Endothelial cell of umbilical vein (primary cell): ENCODE results near the gene KAT2B. TPM values are rescaled to one million over a fixed set of nuclear protein-coding genes. Genes with fewer than 3 reads are reported as not detected.

Experiments
- BruUV-seq: library from RNA; stranded (reverse); fragments of 400-500 nt; replicated peaks from 2 replicates; lab custom pipeline; 2021; lab: Mats Ljungman, UMichigan
- CTCF ChIA-PET: fragments of 300-600, 350-600 bp; sonication (Branson Sonifier 250); formaldehyde crosslinking; loops from one replicate; lab custom pipeline; 2021; ENCODE audit warnings: antibody characterized with exemption, inconsistent platforms; lab: Charles Lee
- POLR2A ChIA-PET: fragments of 300-600, 350-600 bp; sonication (Branson Sonifier 250); formaldehyde crosslinking; loops from one replicate; lab custom pipeline; 2021; ENCODE audit warnings: antibody characterized with exemption, inconsistent platforms; lab: Charles Lee
- DNase-seq: peaks from one replicate; pipeline ENCODE4 v3.0.0-alpha.2; 2011; ENCODE audit warnings: low read depth, low spot score
- FAIRE-seq: peaks from 2 replicates; lab custom pipeline; 2011; peaks lifted over from hg19 to GRCh38; lab: Jason Lieb, UNC
- H2AFZ ChIP-seq: 2 replicates; pipeline ENCODE4 v1.6.0; 2012; ENCODE audit warnings: low read depth, low read length, control low read depth, inconsistent platforms
- H3K27ac ChIP-seq: 2 replicates; pipeline ENCODE4 v1.5.1; 2011; ENCODE audit warnings: low read depth, mild to moderate bottlenecking, control low read depth, low read length, moderate library complexity; ENCODE audit not compliant: insufficient read depth
- H3K27me3 ChIP-seq, 2 experiments: 2 replicates each; pipeline versions ENCODE4 v1.6.0 to v1.6.1; 2011; ENCODE audit warnings: low read length in 2 of 2, mixed read lengths in 1 of 2; ENCODE audit not compliant: control insufficient read depth in 2 of 2, insufficient read depth in 2 of 2
- H3K36me3 ChIP-seq, 2 experiments: 2 replicates in 1 of 2; 3 replicates in 1 of 2; pipeline ENCODE4 v1.5.1; 2011; ENCODE audit warnings: low read length in 2 of 2, mild to moderate bottlenecking in 1 of 2, moderate library complexity in 1 of 2; ENCODE audit not compliant: control insufficient read depth in 2 of 2, insufficient read depth in 2 of 2; ENCODE audit errors: extremely low read depth in 1 of 2
- H3K4me1 ChIP-seq: 3 replicates; pipeline ENCODE4 v1.5.1; 2011; ENCODE audit warnings: mild to moderate bottlenecking, low read length; ENCODE audit not compliant: control insufficient read depth, insufficient read depth; ENCODE audit errors: extremely low read depth
- H3K4me2 ChIP-seq: 2 replicates; pipeline ENCODE4 v1.6.1; 2011; ENCODE audit warnings: low read length, control low read depth, mixed read lengths; ENCODE audit not compliant: insufficient read depth
- H3K4me3 ChIP-seq, 3 experiments: fragments of 200-600 bp in 1 of 3; sonication (generic), shearing (Covaris generic) in 1 of 3; replicated peaks in 1 of 3; 2 replicates each; pipeline ENCODE4 v1.5.1; 2011 to 2016; ENCODE audit warnings: control low read depth in 3 of 3, low read length in 3 of 3, mild to moderate bottlenecking in 2 of 3, inconsistent platforms in 1 of 3, low read depth in 1 of 3, moderate library complexity in 1 of 3; ENCODE audit not compliant: insufficient read depth in 1 of 3
- H3K79me2 ChIP-seq: 2 replicates; pipeline ENCODE4 v1.6.0; 2012; ENCODE audit warnings: low read length, inconsistent platforms; ENCODE audit not compliant: control insufficient read depth, insufficient read depth
- H3K9ac ChIP-seq: replicated peaks from 2 replicates; pipeline ENCODE3; 2011; ENCODE audit warnings: low read length, control low read depth; ENCODE audit not compliant: insufficient read depth; ENCODE audit errors: extremely low read depth
- H3K9me1 ChIP-seq: replicated peaks from 3 replicates; pipeline ENCODE4 v1.6.0; 2011; ENCODE audit warnings: mild to moderate bottlenecking, low read length; ENCODE audit not compliant: control insufficient read depth, insufficient read depth; ENCODE audit errors: extremely low read depth
- H3K9me3 ChIP-seq: replicated peaks from 2 replicates; pipeline ENCODE4 v1.5.1; 2012; ENCODE audit warnings: low read length, inconsistent platforms; ENCODE audit not compliant: control insufficient read depth, insufficient read depth
- H4K20me1 ChIP-seq: replicated peaks from 2 replicates; pipeline ENCODE3; 2011; ENCODE audit warnings: mild to moderate bottlenecking, low read length; ENCODE audit not compliant: control insufficient read depth, insufficient read depth; ENCODE audit errors: extremely low read depth
- CTCF ChIP-seq, 2 donors: IDR thresholded peaks; 1 replicate in 1 of 2; 2 replicates in 1 of 2; pipeline ENCODE4 v1.5.1; 2011; ENCODE audit warnings: low read length in 2 of 2, mild to moderate bottlenecking in 2 of 2, moderate library complexity in 2 of 2, control low read depth in 1 of 2, inconsistent platforms in 1 of 2, low read depth in 1 of 2; ENCODE audit not compliant: insufficient read depth in 1 of 2; ENCODE audit errors: extremely low read depth in 1 of 2
- EZH2 ChIP-seq: IDR thresholded peaks from 2 replicates; pipeline ENCODE4 v1.6.1; 2012; ENCODE audit warnings: borderline replicate concordance, low read depth, mild to moderate bottlenecking, moderate library complexity, low read length, inconsistent platforms; ENCODE audit not compliant: severe bottlenecking
- FOS ChIP-seq: IDR thresholded peaks from 2 replicates; pipeline ENCODE4 v1.6.1; 2011; ENCODE audit warnings: mild to moderate bottlenecking, low read length, moderate library complexity, borderline replicate concordance; ENCODE audit not compliant: insufficient read depth
- GATA2 ChIP-seq: IDR thresholded peaks from 2 replicates; pipeline ENCODE4 v1.7.0; 2011; ENCODE audit warnings: low read depth, mild to moderate bottlenecking, moderate library complexity, mixed read lengths, low read length; ENCODE audit not compliant: insufficient read length, insufficient read depth
- JUN ChIP-seq: IDR thresholded peaks from 2 replicates; pipeline ENCODE4 v1.6.1; 2011; ENCODE audit warnings: borderline replicate concordance, low read depth; ENCODE audit not compliant: insufficient read length, insufficient read depth
- POLR2A ChIP-seq: IDR thresholded peaks from 2 replicates; pipeline ENCODE4 v1.6.1; 2012; ENCODE audit warnings: low read depth, mild to moderate bottlenecking, control low read depth, low read length
- POLR2AphosphoS5 ChIP-seq: IDR thresholded peaks from 2 replicates; pipeline ENCODE4 v1.6.1; 2012; ENCODE audit warnings: low read depth, mild to moderate bottlenecking, control low read depth, low read length, moderate library complexity; ENCODE audit not compliant: insufficient read depth
- dilution Hi-C: fragments of 300-500 bp; cut with MboI; formaldehyde crosslinking; loops from one replicate; pipeline ENCODE4 v1.15.0; 2019; ENCODE audit warnings: low sequenced_read_pairs; ENCODE audit not compliant: extremely low pct_ligation_motif_present
- intact Hi-C: fragments of 100-400 bp; cut with micrococcal nuclease; formaldehyde crosslinking; loops from one replicate; pipeline ENCODE4 v1.10.0; 2022
- polyA plus RNA-seq, 4 experiments: library from polyadenylated mRNA; depleted of rRNA in 3 of 4; stranded (reverse) in 3 of 4; unstranded in 1 of 4; fragments of >200 nt; gene quantifications; 2 replicates each; pipeline versions ENCODE4 v1.2.1 to v1.2.3, GENCODE V29; 2011 to 2012; ENCODE audit warnings: missing spikeins in 1 of 4
- total RNA-seq: library from RNA; stranded (reverse); gene quantifications from 2 replicates; pipeline ENCODE4 v1.2.3, GENCODE V29; 2021

The KAT2B gene
- total and polyA plus RNA-seq, 2 donors (not counting 3 experiments of a cell fraction or from before 2014, with no cell fraction given), result 2.6 to 11.0 TPM

DNA sequence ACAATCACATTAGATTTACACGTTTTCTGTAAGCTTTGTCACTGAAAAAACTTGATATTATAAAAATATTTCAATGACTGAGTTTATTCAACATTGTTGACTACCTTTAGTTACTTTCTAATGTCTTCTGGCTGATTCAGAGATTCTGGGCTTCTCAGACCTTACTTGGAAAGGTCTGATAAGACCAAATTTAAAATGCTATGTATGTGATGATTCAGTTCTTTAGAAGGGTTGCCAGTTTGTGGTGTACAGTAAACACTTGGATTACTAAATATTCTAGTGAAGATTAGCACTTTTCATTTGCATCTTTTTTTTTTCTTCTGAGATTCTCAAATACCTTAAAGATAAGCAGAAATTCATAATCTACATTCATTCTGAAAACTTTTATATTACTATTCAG, 96.0 kb downstream of the KAT2B start:
- H2AFZ ChIP-seq, result no peak overlapping the region
- dilution Hi-C loops, result no loop called here
- no TSS peak for BruUV-seq
- CTCF ChIA-PET, result interaction anchor here (1.1 to 1.7 kb wide), 2 partner anchors 16 to 20 kb away, joined by 3 to 4 read pairs; no protein-coding TSS in a partner anchor
- no peaks in the 10 kb centered on the region for H4K20me1 ChIP-seq
- no peak overlapping the region for H3K4me3 ChIP-seq
- no peak overlapping the region for H3K9ac ChIP-seq
- H3K9me3 ChIP-seq, result no peaks in the 10 kb centered on the region
- no peak overlapping the region for H3K27ac ChIP-seq
- H3K79me2 ChIP-seq, result no peaks in the 10 kb centered on the region
- no peak for DNase-seq
- intact Hi-C loops, result no loop called here
- H3K9me1 ChIP-seq, result no peaks in the 10 kb centered on the region
- POLR2A ChIA-PET, result no interaction called here
- no peaks in the 10 kb centered on the region for H3K36me3 ChIP-seq
- H3K27me3 ChIP-seq, result no peaks in the 10 kb centered on the region
- FAIRE-seq, result no peak
- TF ChIP-seq JUN, result no peak
- no peak for TF ChIP-seq FOS
- TF ChIP-seq EZH2, result no peak
- no peak for TF ChIP-seq CTCF (IDR thresholded peaks at IDR 0.05; ENCODE audit: extremely low read depth in 1 of 2, insufficient read depth in 1 of 2, low read depth in 1 of 2, low read length in 2 of 2)
- TF ChIP-seq GATA2, result no peak
- TF ChIP-seq POLR2A, result no peak
- no peak for TF ChIP-seq POLR2AphosphoS5
- H3K4me1 ChIP-seq, result no peaks in the 10 kb centered on the region
- no peak overlapping the region for H3K4me2 ChIP-seq
